Myocyte (in vitro differentiated cells): ENCODE data around the gene WDFY3. TPM values are rescaled to one million over a fixed set of nuclear protein-coding genes. Genes with fewer than 3 reads are reported as not detected.

Source experiments
- DNase-seq: peaks from one replicate; pipeline ENCODE4 v3.0.0-alpha.2; 2012; ENCODE audit warnings: low read depth
- total RNA-seq: library from RNA; depleted of rRNA; stranded (reverse); fragments of >200 nt; gene quantifications from 2 replicates; pipeline ENCODE4 v1.2.3, GENCODE V29; 2014

Gene WDFY3
- total RNA-seq, 1 donor from 2014 or later = 69.6 TPM

- no peak for DNase-seq
Observed at GRCh38 chr4:84799318-84799717, 167.2 kb downstream of the WDFY3 start.

- DNase-seq = no peak
Observed at GRCh38 chr4:84796394-84796793, 170.1 kb downstream of the WDFY3 start.

GRCh38 chr4:84792366-84793301 is 173.9 kb downstream of the WDFY3 start:
- peak; percentile 31 for DNase-seq

GRCh38 chr4:84790769-84791565 is 175.5 kb downstream of the WDFY3 start:
- DNase-seq = no peak

- no peak for DNase-seq
Observed at GRCh38 chr4:84786478-84786877, 180.0 kb downstream of the WDFY3 start.

- DNase-seq = no peak
Observed at GRCh38 chr4:84782517-84782916, 184.0 kb downstream of the WDFY3 start.

GRCh38 chr4:84780719-84781118 is 185.8 kb downstream of the WDFY3 start:
- DNase-seq = no peak

GRCh38 chr4:84778041-84778440 is 188.4 kb downstream of the WDFY3 start:
- no peak for DNase-seq

- no peak for DNase-seq
Observed at GRCh38 chr4:84767168-84767567, 199.3 kb downstream of the WDFY3 start.

- no peak for DNase-seq
Observed at GRCh38 chr4:84753321-84753972, 213.0 kb downstream of the WDFY3 start.

GRCh38 chr4:84751707-84752106 is 214.8 kb downstream of the WDFY3 start:
- DNase-seq = no peak

- DNase-seq = no peak
Observed at GRCh38 chr4:84750960-84751283, 215.6 kb downstream of the WDFY3 start.

GRCh38 chr4:84750260-84750959 is 216.1 kb downstream of the WDFY3 start:
- DNase-seq = peak; percentile 62

- DNase-seq = no peak
Observed at GRCh38 chr4:84740057-84740456, 226.4 kb downstream of the WDFY3 start.

- DNase-seq = no peak
Observed at GRCh38 chr4:84738622-84739021, 227.9 kb downstream of the WDFY3 start.

- DNase-seq = no peak
Observed at GRCh38 chr4:84737656-84738055, 228.8 kb downstream of the WDFY3 start.

- DNase-seq = no peak
Observed at GRCh38 chr4:84734037-84734436, 232.5 kb downstream of the WDFY3 start.

- DNase-seq = no peak
Observed at GRCh38 chr4:84733343-84734033, 233.0 kb downstream of the WDFY3 start.

GRCh38 chr4:84730375-84730774 is 236.1 kb downstream of the WDFY3 start:
- DNase-seq = no peak

GRCh38 chr4:84727491-84727890 is 239.0 kb downstream of the WDFY3 start:
- DNase-seq = no peak

- no peak for DNase-seq
Observed at GRCh38 chr4:84726356-84726755, 240.1 kb downstream of the WDFY3 start.
